Measurements from ENCODE around the gene FRK. TPM values are rescaled to one million over a fixed set of nuclear protein-coding genes. Genes with fewer than 3 reads are reported as not detected.

The FRK gene
- polyA plus RNA-seq, 3 donors, result not detected

GRCh38 chr6:115986026-115986425, 74.7 kb downstream of the FRK start:
- H3K27ac Mint-ChIP-seq, result no peak overlapping the region
- Histone ChIP-seq H3K9me3 (replicated peaks in 1 of 2; ENCODE audit: control insufficient read depth in 1 of 2, insufficient read depth in 1 of 2, low read length in 2 of 2) (no peaks in the 10 kb centered on the region), H2AFZ (ENCODE audit: insufficient read depth, low read depth, low read length, poor library complexity, severe bottlenecking) (no peak overlapping the region), H3K4me1 (ENCODE audit: control insufficient read depth in 1 of 2, insufficient read depth in 2 of 2, low read length in 2 of 2) (no peaks in the 10 kb centered on the region), H3K4me2 (replicated peaks; ENCODE audit: extremely low read depth, low read length, poor library complexity, severe bottlenecking) (no peak overlapping the region), H3K27ac (ENCODE audit: low read depth in 1 of 2, low read length in 2 of 2) (no peak overlapping the region), H4K20me1 (ENCODE audit: insufficient read depth, low read length) (no peaks in the 10 kb centered on the region), H3K27me3 (ENCODE audit: control insufficient read depth in 2 of 2, insufficient read depth in 2 of 2, low read length in 2 of 2) (no peaks in the 10 kb centered on the region), H3K4me3 (replicated peaks in 1 of 3; ENCODE audit: low read depth in 2 of 3, low read length in 3 of 3) (no peak overlapping the region), H3K9ac (ENCODE audit: insufficient read depth, low read length, poor library complexity, severe bottlenecking) (no peak overlapping the region), H3K79me2 (ENCODE audit: insufficient read depth, low read length) (no peaks in the 10 kb centered on the region), H3K36me3 (replicated peaks in 1 of 2; ENCODE audit: control insufficient read depth in 1 of 2, insufficient read depth in 2 of 2, low read length in 2 of 2) (no peaks in the 10 kb centered on the region)
- peaks cover 0 to 4% (median 1%) of the 10 kb centered on the region in 7 donors for H3K9me3 Mint-ChIP-seq
- H3K4me3 Mint-ChIP-seq, result no peak overlapping the region
- no peak for TF ChIP-seq CTCF (IDR thresholded peaks at IDR 0.05)
- H3K4me1 Mint-ChIP-seq, result no peaks in the 10 kb centered on the region
- intact Hi-C loops (cut with micrococcal nuclease), result no loop called here
- no peak for DNase-seq
- no peaks in the 10 kb centered on the region for H3K27me3 Mint-ChIP-seq (ENCODE audit: low read depth in 3 of 3)
- WGBS (ENCODE audit: insufficient coverage), result 88% methylated on average over 1 of the region's 2 CpGs
- no peaks in the 10 kb centered on the region for H3K36me3 Mint-ChIP-seq

- Histone ChIP-seq H3K27ac (ENCODE audit: low read depth in 1 of 2, low read length in 2 of 2) (no peak overlapping the region), H3K4me3 (replicated peaks in 1 of 3; ENCODE audit: low read depth in 2 of 3, low read length in 3 of 3) (no peak overlapping the region), H4K20me1 (ENCODE audit: insufficient read depth, low read length) (no peaks in the 10 kb centered on the region), H3K4me2 (replicated peaks; ENCODE audit: extremely low read depth, low read length, poor library complexity, severe bottlenecking) (no peak overlapping the region), H3K79me2 (ENCODE audit: insufficient read depth, low read length) (no peaks in the 10 kb centered on the region), H3K36me3 (replicated peaks in 1 of 2; ENCODE audit: control insufficient read depth in 1 of 2, insufficient read depth in 2 of 2, low read length in 2 of 2) (no peaks in the 10 kb centered on the region), H2AFZ (ENCODE audit: insufficient read depth, low read depth, low read length, poor library complexity, severe bottlenecking) (no peak overlapping the region), H3K9me3 (replicated peaks in 1 of 2; ENCODE audit: control insufficient read depth in 1 of 2, insufficient read depth in 1 of 2, low read length in 2 of 2) (no peaks in the 10 kb centered on the region), H3K4me1 (ENCODE audit: control insufficient read depth in 1 of 2, insufficient read depth in 2 of 2, low read length in 2 of 2) (no peaks in the 10 kb centered on the region), H3K27me3 (ENCODE audit: control insufficient read depth in 2 of 2, insufficient read depth in 2 of 2, low read length in 2 of 2) (no peaks in the 10 kb centered on the region), H3K9ac (ENCODE audit: insufficient read depth, low read length, poor library complexity, severe bottlenecking) (no peak overlapping the region)
- Mint-ChIP-seq H3K27ac (no peak overlapping the region), H3K4me3 (no peak overlapping the region), H3K36me3 (no peaks in the 10 kb centered on the region), H3K27me3 (ENCODE audit: low read depth in 3 of 3) (no peaks in the 10 kb centered on the region), H3K9me3 (peaks cover 0 to 2% (median 0%) of the 10 kb centered on the region in 7 donors), H3K4me1 (no peaks in the 10 kb centered on the region)
- intact Hi-C loops (cut with micrococcal nuclease), result no loop called here
- TF ChIP-seq CTCF (IDR thresholded peaks at IDR 0.05), result no peak
- no peak for DNase-seq
- no CpG with 5 or more reads among the region's 2 CpGs for WGBS (ENCODE audit: insufficient coverage)
Measured at GRCh38 chr6:115984809-115985208, 75.9 kb downstream of the FRK start.
